ENCODE data around the gene ARHGEF12.

Gene ARHGEF12

DNA sequence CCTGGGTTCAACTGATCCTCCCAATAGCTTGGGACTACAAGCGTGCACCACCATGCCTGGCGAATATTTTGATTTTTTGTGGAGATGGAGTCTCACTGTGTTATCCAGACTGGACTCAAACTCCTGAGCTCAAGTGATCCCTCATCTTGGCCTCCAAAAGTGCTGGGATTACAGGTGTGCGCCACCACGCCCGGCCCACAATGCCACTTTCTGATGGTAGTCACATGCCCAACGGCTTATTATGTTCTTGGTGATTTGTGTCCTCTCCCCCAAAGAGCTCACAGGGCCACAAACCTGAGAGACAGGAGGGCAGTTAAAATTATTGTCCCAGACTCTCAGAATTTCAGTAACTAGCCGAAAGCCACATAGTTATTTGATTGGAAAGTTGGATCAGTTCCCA lies 185.0 kb downstream of the ARHGEF12 start:
- DNase-seq, result no peak

GRCh38 chr11:120522021-120522420 lies 185.8 kb downstream of the ARHGEF12 start:
- DNase-seq, result no peak

DNA sequence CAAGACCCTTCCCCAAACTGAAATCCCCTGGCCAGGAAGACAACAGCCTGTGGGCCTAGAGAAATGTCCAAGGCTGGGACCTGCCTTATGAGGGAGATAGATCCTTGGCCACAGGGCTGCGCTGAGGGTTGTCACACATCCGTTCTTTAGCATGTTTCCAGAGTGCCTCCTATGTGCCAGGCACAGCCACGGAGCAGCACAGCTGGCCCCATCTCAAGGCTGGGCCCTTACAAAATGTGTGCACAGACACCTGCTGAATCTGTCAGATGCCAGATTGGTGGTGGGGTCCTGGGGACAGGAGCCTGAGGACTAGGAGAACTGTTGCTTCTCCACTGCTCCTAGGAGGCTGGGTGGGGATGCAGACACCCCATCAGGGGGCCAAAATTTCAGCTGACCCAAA lies 186.5 kb downstream of the ARHGEF12 start:
- DNase-seq, result no peak

- DNase-seq, result no peak
Measured at GRCh38 chr11:120523196-120523595, 187.0 kb downstream of the ARHGEF12 start.

DNA sequence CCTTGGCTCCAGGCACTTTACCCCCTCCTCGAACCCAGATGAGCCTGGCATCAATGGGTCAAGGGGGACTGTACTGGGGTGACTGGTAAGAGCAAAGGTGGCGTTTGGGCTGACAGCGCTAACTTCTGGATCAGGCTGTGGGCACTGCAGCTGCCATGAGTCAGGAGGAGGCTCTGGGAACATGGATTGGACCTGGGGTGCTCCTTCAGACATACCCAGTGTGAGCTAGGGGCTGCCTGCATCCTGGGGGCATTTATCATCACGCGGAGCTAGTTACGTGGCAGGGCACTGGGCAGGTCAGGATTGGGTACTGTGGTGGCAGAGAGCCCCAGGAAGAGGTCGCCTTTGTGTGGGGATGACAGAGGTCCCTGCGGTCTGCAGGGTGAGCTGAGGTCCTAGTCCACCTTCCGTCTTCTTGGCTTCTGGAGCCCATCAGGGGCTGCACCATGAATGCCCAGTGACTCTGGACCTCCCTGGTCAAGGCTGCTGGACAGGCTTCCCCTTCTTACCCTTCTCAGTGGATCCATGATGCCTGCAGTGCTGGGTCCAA lies 188.4 kb downstream of the ARHGEF12 start:
- DNase-seq, result no peak

- DNase-seq, result no peak
Measured at GRCh38 chr11:120525261-120526171, 189.3 kb downstream of the ARHGEF12 start.

DNA sequence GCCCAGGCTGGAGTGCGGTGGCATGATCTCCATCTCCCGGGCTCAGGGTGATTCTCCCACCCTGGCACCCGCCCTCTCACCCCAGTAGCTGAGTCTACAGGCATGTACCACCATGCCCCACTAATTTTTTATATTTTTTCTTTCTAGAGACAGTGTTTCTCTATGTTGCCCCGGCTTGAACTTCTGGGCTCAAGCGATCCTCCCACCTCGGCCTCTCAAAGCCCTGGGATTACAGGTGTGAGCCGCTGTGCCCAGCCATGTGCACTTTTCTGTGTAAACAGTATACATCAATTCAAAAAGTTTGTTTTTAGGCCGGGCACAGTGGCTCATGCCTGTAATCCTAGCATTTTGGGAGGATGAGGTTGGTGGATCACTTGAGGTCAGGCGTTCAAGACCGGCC lies 190.0 kb downstream of the ARHGEF12 start:
- no peak for DNase-seq

DNA sequence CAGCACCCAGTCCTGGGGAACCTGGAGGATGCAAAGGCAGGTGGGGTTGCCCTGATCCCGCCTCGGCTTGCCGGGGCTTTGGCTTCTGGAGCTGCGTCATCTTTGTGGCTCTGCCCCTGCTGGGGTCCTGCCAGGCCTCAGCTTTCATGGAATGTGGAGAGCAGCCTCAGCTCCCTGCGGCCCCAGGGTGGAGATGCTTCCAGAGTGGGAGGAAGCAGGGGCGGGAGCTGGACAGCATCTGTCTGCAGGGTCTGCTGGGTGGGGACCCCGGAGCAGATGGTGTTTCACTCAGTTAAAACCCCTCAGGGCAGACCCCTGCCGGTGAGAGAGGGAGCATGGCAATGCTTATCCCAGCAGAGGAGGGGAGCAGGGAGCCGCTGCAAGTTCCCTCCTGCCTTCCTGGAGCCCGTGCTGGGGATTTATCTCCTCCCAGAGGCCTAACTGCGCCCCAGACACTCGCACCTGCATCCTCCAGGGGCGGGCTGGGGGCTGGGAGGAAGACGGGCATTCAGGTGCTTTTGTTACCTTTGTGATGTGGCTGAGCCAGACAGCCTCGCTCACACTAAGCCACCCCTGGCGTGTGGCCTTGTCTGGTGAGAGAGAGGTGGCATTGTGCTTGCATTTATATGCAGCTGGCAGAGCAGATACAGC lies 191.0 kb downstream of the ARHGEF12 start:
- no peak for DNase-seq

DNA sequence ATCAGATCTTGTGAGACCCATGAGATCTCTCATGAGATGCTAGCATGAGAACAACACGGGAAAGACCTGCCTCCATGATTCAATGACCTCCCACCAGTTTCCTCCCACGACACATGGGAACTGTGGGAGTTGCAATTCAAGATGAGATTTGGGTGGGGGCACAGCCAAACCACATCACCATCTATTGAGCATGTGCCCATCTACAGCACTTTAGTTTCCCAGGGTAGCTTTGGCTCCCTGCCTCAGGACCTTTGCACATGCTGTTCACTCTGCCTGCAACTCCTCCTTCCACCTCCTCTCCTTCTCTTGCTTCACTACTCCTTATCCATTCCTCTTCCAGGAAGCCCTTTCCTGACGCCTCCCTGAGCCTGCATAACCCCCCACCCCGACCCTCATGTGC lies 192.5 kb downstream of the ARHGEF12 start:
- DNase-seq, result no peak

DNA sequence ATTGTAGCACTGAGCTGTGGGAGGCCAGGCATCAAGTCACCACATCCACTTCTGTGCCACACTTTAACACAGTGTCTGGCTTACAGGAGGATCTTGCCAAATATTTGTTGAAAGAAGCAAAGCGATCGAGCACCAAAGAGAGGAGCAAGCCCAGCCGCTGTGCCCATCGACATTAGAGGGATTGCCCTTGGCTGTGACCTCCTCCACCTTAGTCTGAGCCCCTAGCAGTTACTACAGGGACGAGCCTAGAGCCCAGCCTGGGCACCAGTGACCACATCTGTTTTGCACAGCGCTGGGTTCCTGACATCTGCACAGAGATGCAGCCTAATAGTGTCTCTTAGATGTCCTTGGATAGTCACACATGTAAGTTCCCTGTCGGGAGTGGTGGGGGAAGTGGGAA lies 193.0 kb downstream of the ARHGEF12 start:
- DNase-seq, result no peak

GRCh38 chr11:120529911-120530310 lies 193.7 kb downstream of the ARHGEF12 start:
- DNase-seq, result no peak

- DNase-seq, result no peak
Measured at GRCh38 chr11:120532082-120532831, 196.0 kb downstream of the ARHGEF12 start.

- DNase-seq, result no peak
Measured at GRCh38 chr11:120532832-120533196, 196.6 kb downstream of the ARHGEF12 start.

- no peak for DNase-seq
Measured at GRCh38 chr11:120536091-120536796, 200.0 kb downstream of the ARHGEF12 start.

DNA sequence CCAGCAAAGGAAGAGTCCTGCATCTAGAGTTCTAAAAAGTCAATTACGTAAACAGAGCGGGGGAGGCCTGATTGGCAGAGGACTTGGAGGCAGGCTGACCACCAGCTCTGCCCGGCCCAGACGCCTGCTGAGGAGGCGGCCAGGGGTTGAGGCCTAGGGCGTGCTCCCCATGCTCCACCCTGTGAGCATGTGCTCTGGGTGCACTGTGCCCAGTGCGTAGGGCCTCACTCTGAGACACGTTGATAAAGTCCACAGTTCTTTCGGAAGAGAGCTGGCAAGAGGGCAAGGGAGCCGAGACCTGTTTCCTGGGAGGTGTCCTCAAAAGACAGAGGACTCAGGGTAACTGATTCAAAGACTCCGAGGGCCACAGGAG lies 200.6 kb downstream of the ARHGEF12 start:
- no peak for DNase-seq

- no peak for DNase-seq
Measured at GRCh38 chr11:120537996-120538395, 201.8 kb downstream of the ARHGEF12 start.

DNA sequence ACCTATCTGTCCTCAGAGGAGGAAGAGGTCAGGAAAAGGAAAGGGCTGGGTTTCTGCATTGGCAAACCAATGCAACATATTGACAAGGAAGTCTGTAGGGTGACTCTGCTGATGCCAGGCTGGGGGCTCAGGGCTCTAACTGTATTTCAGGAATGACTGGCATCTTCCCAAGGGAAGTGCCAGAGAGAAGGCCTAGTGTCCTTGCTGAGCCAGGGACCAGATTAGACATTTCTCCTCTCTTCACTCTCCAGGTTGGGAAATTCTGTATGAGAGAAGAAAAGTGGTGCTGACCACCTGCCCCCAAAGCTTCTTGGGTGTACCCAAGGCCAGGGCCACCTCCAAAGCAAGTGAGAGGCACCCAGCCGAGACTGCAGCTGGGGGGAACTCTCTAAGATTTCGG lies 202.5 kb downstream of the ARHGEF12 start:
- no peak for DNase-seq
